Mammary microvascular endothelial cell (primary cell): ENCODE results near the gene PEX26. TPM values are rescaled to one million over a fixed set of nuclear protein-coding genes. Genes with fewer than 3 reads are reported as not detected.

Source experiments
- total RNA-seq: library from RNA; depleted of rRNA; stranded (reverse); fragments of >200 nt; gene quantifications from 2 replicates; pipeline ENCODE4 v1.2.3, GENCODE V29; 2015

PEX26 gene
- total RNA-seq, result 26.4 and 27.4 TPM in 2 replicates

GRCh38 chr22:18077639-18078328, at the start of gene PEX26:
TSS of gene PEX26 (plus strand) at chr22:18077990. CDS start at chr22:18078377, 387 bp downstream.

GRCh38 chr22:18110194-18110953, 32.6 kb downstream of the PEX26 start, which contains the start of gene TUBA8:
TSS of gene TUBA8 (plus strand) at chr22:18110809. CDS start at chr22:18110866, 57 bp downstream.

Other genes with a start within 250 kb of the PEX26 start
- 20.3 and 21.7 TPM in 2 replicates for gene MICAL3, start 53.4 kb upstream of the PEX26 start, total RNA-seq
- gene TUBA8, start 32.8 kb downstream of the PEX26 start, total RNA-seq, result 11.5 and 15.6 TPM in 2 replicates
- gene USP18, start 72.2 kb downstream of the PEX26 start, total RNA-seq, result 109 TPM in 2 replicates